ENCODE measurements around the gene NTM. TPM values are rescaled to one million over a fixed set of nuclear protein-coding genes. Genes with fewer than 3 reads are reported as not detected.

Gene NTM
- total and polyA plus RNA-seq, 2 of the 8 experiments (the other 6 are each of a cell fraction or from before 2014, with no cell fraction given) = 13.4 to 20.0 TPM

GRCh38 chr11:131787119-131787518 is 416.7 kb downstream of the NTM start (continued):
- TF ChIP-seq EGR1 (IDR thresholded peaks at IDR 0.05; ENCODE audit: borderline replicate concordance, low read depth, low read length) = no peak
- no peak for TF ChIP-seq SIN3A (conservative IDR thresholded peaks at IDR 0.05 in 1 of 2, IDR thresholded peaks at IDR 0.05 in 1 of 2; ENCODE audit: low read depth in 1 of 2, low read length in 2 of 2)
